Measurements from ENCODE around the gene SPATA6L. TPM values are rescaled to one million over a fixed set of nuclear protein-coding genes. Genes with fewer than 3 reads are reported as not detected.

Gene SPATA6L
- total and polyA plus RNA-seq, 2 experiments from 2014 or later = 0.65 to 0.69 TPM

GRCh38 chr9:4583001-4583400 is 83.3 kb downstream of the SPATA6L start:
- peaks cover 32% of the 10 kb centered on the region for H3K36me3 ChIP-seq (ENCODE audit: low read depth)
- no peaks in the 10 kb centered on the region for H3K79me2 ChIP-seq (ENCODE audit: insufficient read depth)
- 87 to 89% methylated on average over 12 of the region's 12 CpGs for WGBS, 2 experiments (ENCODE audit: low coverage in 1 of 2, low lambda C conversion rate in 2 of 2, missing lambda C conversion rate in 2 of 2)
- no peak overlapping the region for H3K27ac ChIP-seq
- no peak overlapping the region for H3K9ac ChIP-seq
- no peaks in the 10 kb centered on the region for H4K20me1 ChIP-seq (ENCODE audit: insufficient read depth)
- no peak overlapping the region for H2AFZ ChIP-seq
- no peak for DNase-seq
- TF ChIP-seq EZH2 (IDR thresholded peaks at IDR 0.05; ENCODE audit: insufficient read depth, poor library complexity, severe bottlenecking) = no peak
- no peak for TF ChIP-seq EZH2phosphoT487 (IDR thresholded peaks at IDR 0.05; ENCODE audit: insufficient read depth, low read depth)
- no peaks in the 10 kb centered on the region for H3K4me1 ChIP-seq (ENCODE audit: insufficient read depth)
- in situ Hi-C loops (cut with MboI) = no loop called here
- no peaks in the 10 kb centered on the region for H3K9me3 ChIP-seq (ENCODE audit: low read depth)
- H3K4me2 ChIP-seq (ENCODE audit: unreplicated experiment) = no peak overlapping the region
- H3F3A ChIP-seq (ENCODE audit: insufficient read depth) = 0 out of 2 replicates have a peak, but pooled peaks cover 6% of the 10 kb centered on the region
- H3K27me3 ChIP-seq (replicated peaks; ENCODE audit: insufficient read depth) = no peaks in the 10 kb centered on the region
- no peak overlapping the region for H3K4me3 ChIP-seq
- no peaks in the 10 kb centered on the region for H3K9me2 ChIP-seq (ENCODE audit: insufficient read depth)

GRCh38 chr9:4581861-4582565 is 84.3 kb downstream of the SPATA6L start:
- WGBS, 2 experiments (ENCODE audit: low coverage in 1 of 2, low lambda C conversion rate in 2 of 2, missing lambda C conversion rate in 2 of 2) = 43 to 50% methylated on average over 1 of the region's 1 CpG
- in situ Hi-C loops (cut with MboI) = no loop called here
- TF ChIP-seq EZH2 (IDR thresholded peaks at IDR 0.05; ENCODE audit: insufficient read depth, poor library complexity, severe bottlenecking) (no peak), EZH2phosphoT487 (IDR thresholded peaks at IDR 0.05; ENCODE audit: insufficient read depth, low read depth) (no peak)

GRCh38 chr9:4581035-4581760 is 85.1 kb downstream of the SPATA6L start:
- WGBS, 2 experiments (ENCODE audit: low coverage in 1 of 2, low lambda C conversion rate in 2 of 2, missing lambda C conversion rate in 2 of 2) = 94 to 100% methylated on average over 2 of the region's 2 CpGs
- no peak for TF ChIP-seq EZH2phosphoT487 (IDR thresholded peaks at IDR 0.05; ENCODE audit: insufficient read depth, low read depth)
- no peaks in the 10 kb centered on the region for H3K79me2 ChIP-seq (ENCODE audit: insufficient read depth)
- no peak overlapping the region for H2AFZ ChIP-seq
- no peaks in the 10 kb centered on the region for H3K9me2 ChIP-seq (ENCODE audit: insufficient read depth)
- no peak for DNase-seq
- H3K4me2 ChIP-seq (ENCODE audit: unreplicated experiment) = no peak overlapping the region
- no peak overlapping the region for H3K4me3 ChIP-seq
- H3K9ac ChIP-seq = no peak overlapping the region
- no peaks in the 10 kb centered on the region for H3K9me3 ChIP-seq (ENCODE audit: low read depth)
- H3K4me1 ChIP-seq (ENCODE audit: insufficient read depth) = no peaks in the 10 kb centered on the region
- 0 out of 2 replicates have a peak, but pooled peaks cover 7% of the 10 kb centered on the region for H3F3A ChIP-seq (ENCODE audit: insufficient read depth)
- peaks cover 43% of the 10 kb centered on the region for H3K36me3 ChIP-seq (ENCODE audit: low read depth)
- H3K27me3 ChIP-seq (replicated peaks; ENCODE audit: insufficient read depth) = no peaks in the 10 kb centered on the region
- H4K20me1 ChIP-seq (ENCODE audit: insufficient read depth) = no peaks in the 10 kb centered on the region
- in situ Hi-C loops (cut with MboI) = no loop called here
- no peak overlapping the region for H3K27ac ChIP-seq

More at GRCh38 chr9:4581861-4582565, 84.3 kb downstream of the SPATA6L start:
- Histone ChIP-seq H3K36me3 (ENCODE audit: low read depth) (peaks cover 39% of the 10 kb centered on the region), H3K9ac (no peak overlapping the region), H3K9me3 (ENCODE audit: low read depth) (no peaks in the 10 kb centered on the region), H3K4me1 (ENCODE audit: insufficient read depth) (no peaks in the 10 kb centered on the region), H3K27me3 (replicated peaks; ENCODE audit: insufficient read depth) (no peaks in the 10 kb centered on the region), H3K9me2 (ENCODE audit: insufficient read depth) (no peaks in the 10 kb centered on the region), H3K4me3 (no peak overlapping the region), H4K20me1 (ENCODE audit: insufficient read depth) (no peaks in the 10 kb centered on the region), H3K4me2 (ENCODE audit: unreplicated experiment) (no peak overlapping the region), H3F3A (ENCODE audit: insufficient read depth) (0 out of 2 replicates have a peak, but pooled peaks cover 7% of the 10 kb centered on the region), H2AFZ (no peak overlapping the region), H3K79me2 (ENCODE audit: insufficient read depth) (no peaks in the 10 kb centered on the region), H3K27ac (no peak overlapping the region)
- DNase-seq = no peak

GRCh38 chr9:4579001-4579400 is 87.3 kb downstream of the SPATA6L start:
- TF ChIP-seq EZH2phosphoT487 (IDR thresholded peaks at IDR 0.05; ENCODE audit: insufficient read depth, low read depth) (no peak), EZH2 (IDR thresholded peaks at IDR 0.05; ENCODE audit: insufficient read depth, poor library complexity, severe bottlenecking) (no peak)
- H3F3A ChIP-seq (ENCODE audit: insufficient read depth) = 0 out of 2 replicates have a peak, but pooled peaks cover 7% of the 10 kb centered on the region
- no peaks in the 10 kb centered on the region for H4K20me1 ChIP-seq (ENCODE audit: insufficient read depth)
- H3K9ac ChIP-seq = no peak overlapping the region
- no peak overlapping the region for H2AFZ ChIP-seq
- no peaks in the 10 kb centered on the region for H3K27me3 ChIP-seq (replicated peaks; ENCODE audit: insufficient read depth)
- H3K4me3 ChIP-seq = no peak overlapping the region
- DNase-seq = peak; percentile 36
- H3K9me3 ChIP-seq (ENCODE audit: low read depth) = no peaks in the 10 kb centered on the region
- H3K79me2 ChIP-seq (ENCODE audit: insufficient read depth) = no peaks in the 10 kb centered on the region
- H3K4me1 ChIP-seq (ENCODE audit: insufficient read depth) = no peaks in the 10 kb centered on the region
- WGBS, 2 experiments (ENCODE audit: low coverage in 1 of 2, low lambda C conversion rate in 2 of 2, missing lambda C conversion rate in 2 of 2) = 33 to 51% methylated on average over 2 of the region's 2 CpGs
- H3K4me2 ChIP-seq (ENCODE audit: unreplicated experiment) = no peak overlapping the region
- in situ Hi-C loops (cut with MboI) = no loop called here
- H3K36me3 ChIP-seq (ENCODE audit: low read depth) = peaks cover 38% of the 10 kb centered on the region
- H3K9me2 ChIP-seq (ENCODE audit: insufficient read depth) = no peaks in the 10 kb centered on the region
- no peak overlapping the region for H3K27ac ChIP-seq
